GM10248 (cell line): ENCODE results near the gene CDK4.

Source experiments
- CTCF ChIA-PET: fragments of 300-600 bp; sonication (Branson Sonifier 250); formaldehyde crosslinking; extraction: SDS; loops from one replicate; lab custom pipeline; 2021; ENCODE audit warnings: antibody characterized with exemption; lab: Yijun Ruan, JAX
- POLR2A ChIA-PET: fragments of 350-650 bp; sonication (Branson Sonifier 250); formaldehyde crosslinking; extraction: SDS; loops from one replicate; lab custom pipeline; 2020; ENCODE audit warnings: antibody characterized with exemption; lab: Yijun Ruan, JAX
- DNase-seq: peaks from one replicate; pipeline ENCODE4 v3.0.0; 2012; ENCODE audit errors: extremely low spot score
- TF ChIP-seq, protein P1 (sequence below): IDR thresholded peaks from 2 replicates; pipeline ENCODE4 v1.5.1; 2012; ENCODE audit warnings: mild to moderate bottlenecking, low read depth; ENCODE audit errors: extremely low read depth, missing control alignments, control extremely low read depth

Gene CDK4

DNA sequence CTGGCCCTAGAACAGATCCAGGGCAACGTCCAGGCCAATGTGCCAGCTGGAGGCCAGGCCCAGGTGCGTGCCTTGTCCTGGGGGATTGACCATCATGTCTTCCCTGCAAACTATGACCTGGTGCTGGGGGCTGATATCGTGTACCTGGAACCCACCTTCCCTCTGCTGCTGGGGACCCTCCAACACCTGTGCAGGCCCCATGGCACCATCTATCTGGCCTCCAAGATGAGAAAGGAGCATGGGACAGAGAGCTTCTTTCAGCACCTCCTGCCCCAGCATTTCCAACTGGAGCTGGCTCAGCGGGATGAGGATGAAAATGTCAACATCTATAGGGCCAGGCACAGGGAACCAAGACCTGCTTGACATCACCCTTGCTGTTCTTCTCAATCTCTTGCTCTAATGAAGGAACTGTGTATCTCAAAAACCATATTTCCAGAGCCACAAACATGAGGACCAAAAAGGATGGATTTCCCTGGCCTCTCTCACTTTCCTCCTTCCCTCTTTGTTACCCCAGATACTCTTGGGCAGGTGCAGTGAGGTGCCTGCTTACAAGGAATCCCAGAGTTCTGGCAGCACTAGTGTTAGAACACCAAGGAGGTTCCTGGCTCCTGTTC, 28.3 kb upstream of the CDK4 start:
- CTCF ChIA-PET = interaction anchor here (1.1 to 11.8 kb wide), 9 partner anchors 14 to 125 kb away, joined by 3 to 85 read pairs (median 7); no protein-coding TSS in a partner anchor
- TF ChIP-seq, protein P1, sequence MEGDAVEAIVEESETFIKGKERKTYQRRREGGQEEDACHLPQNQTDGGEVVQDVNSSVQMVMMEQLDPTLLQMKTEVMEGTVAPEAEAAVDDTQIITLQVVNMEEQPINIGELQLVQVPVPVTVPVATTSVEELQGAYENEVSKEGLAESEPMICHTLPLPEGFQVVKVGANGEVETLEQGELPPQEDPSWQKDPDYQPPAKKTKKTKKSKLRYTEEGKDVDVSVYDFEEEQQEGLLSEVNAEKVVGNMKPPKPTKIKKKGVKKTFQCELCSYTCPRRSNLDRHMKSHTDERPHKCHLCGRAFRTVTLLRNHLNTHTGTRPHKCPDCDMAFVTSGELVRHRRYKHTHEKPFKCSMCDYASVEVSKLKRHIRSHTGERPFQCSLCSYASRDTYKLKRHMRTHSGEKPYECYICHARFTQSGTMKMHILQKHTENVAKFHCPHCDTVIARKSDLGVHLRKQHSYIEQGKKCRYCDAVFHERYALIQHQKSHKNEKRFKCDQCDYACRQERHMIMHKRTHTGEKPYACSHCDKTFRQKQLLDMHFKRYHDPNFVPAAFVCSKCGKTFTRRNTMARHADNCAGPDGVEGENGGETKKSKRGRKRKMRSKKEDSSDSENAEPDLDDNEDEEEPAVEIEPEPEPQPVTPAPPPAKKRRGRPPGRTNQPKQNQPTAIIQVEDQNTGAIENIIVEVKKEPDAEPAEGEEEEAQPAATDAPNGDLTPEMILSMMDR = no peak
- POLR2A ChIA-PET = no interaction called here

DNA sequence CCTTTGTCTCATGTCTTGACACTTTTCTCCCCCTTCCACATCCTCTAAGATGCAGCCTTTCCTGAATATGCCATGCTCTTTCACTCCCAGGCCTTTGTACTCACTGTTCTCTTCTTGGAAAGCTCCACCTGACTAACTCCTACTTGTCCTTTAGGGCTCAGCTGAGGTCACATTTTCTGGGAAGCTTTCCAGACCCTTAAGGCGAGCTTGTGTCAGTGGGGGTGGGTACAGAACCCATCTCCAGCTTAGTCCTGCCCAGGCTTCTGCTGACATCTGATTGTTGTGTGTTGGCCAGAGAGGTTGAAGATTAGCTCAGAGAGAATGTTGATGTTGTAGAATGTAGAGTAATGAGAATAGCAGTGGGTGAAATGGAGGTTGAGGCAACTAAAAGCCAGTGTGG, 27.6 kb upstream of the CDK4 start:
- ChIA-PET CTCF (interaction anchor here (1.1 to 11.8 kb wide), 7 partner anchors 15 to 126 kb away, joined by 3 to 85 read pairs (median 12); no protein-coding TSS in a partner anchor), POLR2A (no interaction called here)
- DNase-seq = no peak
- TF ChIP-seq, protein P1 = no peak

More for the DNA sequence above, 28.3 kb upstream of the CDK4 start:
- DNase-seq = no peak

DNA sequence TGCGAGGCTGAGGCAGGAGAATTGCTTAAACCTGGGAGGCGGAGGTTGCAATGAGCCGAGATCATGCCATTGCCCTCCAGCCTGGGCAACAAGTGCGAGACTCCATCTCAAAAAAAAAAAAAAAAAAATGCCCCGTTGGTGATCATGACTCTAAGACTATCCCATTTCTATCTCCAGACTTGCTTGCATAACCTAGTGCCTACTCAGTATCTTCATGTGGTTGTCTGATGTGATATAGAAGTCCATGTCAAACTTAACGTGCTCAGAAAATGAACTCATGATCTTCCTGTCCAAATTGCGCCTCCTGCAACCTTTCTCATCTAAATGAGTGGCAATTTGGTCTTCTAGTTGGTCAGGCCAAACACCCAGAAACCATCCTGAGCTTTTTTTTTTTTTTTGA, 25.8 kb upstream of the CDK4 start:
- TF ChIP-seq, protein P1 = no peak
- no peak for DNase-seq
- ChIA-PET POLR2A (no interaction called here), CTCF (interaction anchor here (0.9 to 7.3 kb wide), 4 partner anchors 11 to 127 kb away, joined by 4 to 53 read pairs (median 8); no protein-coding TSS in a partner anchor)

DNA sequence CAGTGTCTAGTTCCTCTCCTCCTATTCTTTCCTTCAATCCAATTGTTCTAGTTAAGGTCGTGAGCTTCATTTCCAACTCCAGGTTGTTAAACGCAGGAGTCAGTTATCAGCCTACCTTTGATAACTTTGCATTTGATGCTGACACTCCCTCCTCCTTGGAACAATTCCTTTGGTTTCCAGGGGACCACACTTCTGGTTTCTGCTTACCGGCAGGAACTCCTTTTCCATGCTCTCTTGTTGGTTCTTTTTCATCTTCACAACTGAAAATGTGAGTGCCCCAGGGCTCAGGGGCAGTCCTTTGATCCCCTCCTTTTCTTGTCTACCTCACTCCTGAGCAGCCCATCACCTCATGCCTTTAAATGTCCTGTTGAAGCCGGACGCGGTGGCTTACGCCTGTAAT, 25.3 kb upstream of the CDK4 start:
- ChIA-PET CTCF (interaction anchor here (0.7 to 1.3 kb wide), 2 partner anchors 18 to 20 kb away, joined by 3 read pairs; no protein-coding TSS in a partner anchor), POLR2A (no interaction called here)
- no peak for DNase-seq
- TF ChIP-seq, protein P1 = no peak

DNA sequence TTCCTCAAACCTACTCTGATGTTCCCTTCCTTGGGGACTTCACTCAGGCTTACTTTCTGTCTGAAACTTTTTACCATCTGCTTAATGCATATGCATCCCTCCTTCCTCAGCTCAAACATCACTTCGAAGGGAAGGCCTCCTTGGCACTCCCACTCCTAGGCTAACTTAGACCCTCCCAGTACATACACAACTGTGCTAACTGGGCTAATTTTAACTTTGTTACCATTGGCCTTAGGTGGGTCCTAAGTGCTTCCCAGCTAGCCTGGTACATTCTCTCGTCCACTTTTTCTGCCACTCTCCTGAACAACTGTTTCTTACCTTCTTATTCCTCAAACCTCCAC, 24.1 kb upstream of the CDK4 start:
- ChIA-PET CTCF (interaction anchor here (1.1 to 3.4 kb wide), 2 partner anchors 17 to 20 kb away, joined by 3 to 19 read pairs; no protein-coding TSS in a partner anchor), POLR2A (no interaction called here)
- DNase-seq = no peak
- TF ChIP-seq, protein P1 = no peak

DNA sequence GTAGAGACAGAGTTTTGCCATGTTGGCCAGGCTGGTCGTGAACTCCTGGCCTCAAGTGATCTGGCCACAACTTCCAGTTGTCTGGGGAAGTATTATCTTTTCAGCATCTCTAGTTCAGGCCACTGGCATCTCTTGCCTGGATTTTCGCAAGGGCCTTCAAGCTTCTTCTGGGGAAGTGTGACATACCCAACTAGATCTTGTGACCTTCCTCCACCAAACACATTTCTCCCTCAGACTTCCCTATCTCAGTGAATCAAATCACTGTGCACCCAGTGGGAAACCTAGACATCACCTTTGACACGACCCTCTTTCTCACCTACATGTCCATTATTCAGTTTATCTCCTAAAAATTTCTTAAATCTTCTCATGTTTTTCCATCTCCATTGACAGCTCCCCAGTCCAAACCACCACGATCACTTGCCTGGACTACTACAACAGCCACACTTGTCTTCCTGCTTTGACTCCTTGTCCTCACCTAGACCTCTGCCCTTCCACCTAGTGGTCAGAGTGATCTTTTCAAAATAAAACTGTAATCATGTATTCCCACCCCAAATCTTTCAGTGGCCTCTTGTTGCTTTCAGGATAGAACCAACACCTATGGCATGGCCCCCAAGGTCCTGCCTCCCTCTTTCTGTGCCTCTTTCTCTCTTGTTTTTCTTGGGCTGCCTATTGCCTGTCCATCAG, 23.6 kb upstream of the CDK4 start:
- TF ChIP-seq, protein P1 = no peak
- ChIA-PET POLR2A (no interaction called here), CTCF (interaction anchor here (0.8 to 4.1 kb wide), 5 partner anchors 7 to 22 kb away, joined by 3 to 39 read pairs (median 3); partner anchors contain the start of gene TSFM)
- DNase-seq = no peak
